Neural cell (in vitro differentiated cells): Measurements from ENCODE around the gene XAF1.

Experiments
- EP300 ChIP-seq: fragments of 450-650 bp; conservative IDR thresholded peaks from 2 replicates; pipeline ENCODE4 v1.6.1; 2014; ENCODE audit warnings: antibody characterized with exemption, mild to moderate bottlenecking, moderate library complexity; ENCODE audit not compliant: poor library complexity, severe bottlenecking
- EZH2 ChIP-seq: fragments of 200-600, 300-800 bp; shearing (Covaris generic), sonication (generic); IDR thresholded peaks from 2 replicates; pipeline ENCODE4 v1.6.1; 2014; ENCODE audit warnings: antibody characterized with exemption, low read length, borderline replicate concordance, mild to moderate bottlenecking; ENCODE audit not compliant: insufficient read depth, poor library complexity, severe bottlenecking
- MXI1 ChIP-seq: fragments of 450-650 bp; conservative IDR thresholded peaks from 2 replicates; pipeline ENCODE4 v1.6.1; 2014; ENCODE audit warnings: antibody characterized with exemption, mild to moderate bottlenecking; ENCODE audit not compliant: poor library complexity, severe bottlenecking
- POLR2AphosphoS5 ChIP-seq: IDR thresholded peaks from 2 replicates; pipeline ENCODE4 v1.6.1; 2012
- SMC3 ChIP-seq: fragments of 450-650 bp; conservative IDR thresholded peaks from 2 replicates; pipeline ENCODE4 v1.6.1; 2014; ENCODE audit warnings: antibody characterized with exemption, mild to moderate bottlenecking, moderate library complexity; ENCODE audit not compliant: poor library complexity
- TF ChIP-seq, protein P1 (sequence below): fragments of 450-650 bp; IDR thresholded peaks from 2 replicates; pipeline ENCODE4 v1.5.1; 2014; ENCODE audit warnings: antibody characterized with exemption, mild to moderate bottlenecking, moderate library complexity; ENCODE audit not compliant: poor library complexity, severe bottlenecking

DNA sequence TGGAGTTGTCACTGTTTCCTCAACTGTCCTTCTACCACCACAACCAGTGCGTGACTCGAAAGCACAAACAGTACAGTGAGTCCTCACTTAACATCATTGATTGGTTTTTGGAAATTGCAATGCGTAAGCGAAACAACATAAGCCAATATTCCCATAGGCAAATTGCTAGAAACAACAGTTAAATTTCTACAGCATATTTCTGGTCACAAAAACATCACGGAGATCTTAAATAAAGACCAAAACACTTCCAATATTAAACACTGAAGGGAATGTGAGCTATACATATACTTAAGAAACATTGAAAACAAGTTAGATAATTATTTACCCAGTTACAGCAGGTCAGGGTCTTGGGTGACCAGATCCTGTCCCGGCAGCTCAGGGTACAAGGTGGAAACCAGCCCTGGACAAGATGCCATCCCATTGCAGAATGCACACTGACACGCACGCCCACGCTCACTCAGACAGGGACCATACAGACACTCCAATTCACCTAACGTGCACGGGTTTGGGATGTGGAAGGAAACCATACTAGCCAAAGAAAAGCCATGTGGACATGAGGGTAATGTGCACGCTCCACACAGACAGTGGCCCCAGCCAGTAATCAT is 47.4 kb upstream of the XAF1 start:
- TF ChIP-seq, protein P1, sequence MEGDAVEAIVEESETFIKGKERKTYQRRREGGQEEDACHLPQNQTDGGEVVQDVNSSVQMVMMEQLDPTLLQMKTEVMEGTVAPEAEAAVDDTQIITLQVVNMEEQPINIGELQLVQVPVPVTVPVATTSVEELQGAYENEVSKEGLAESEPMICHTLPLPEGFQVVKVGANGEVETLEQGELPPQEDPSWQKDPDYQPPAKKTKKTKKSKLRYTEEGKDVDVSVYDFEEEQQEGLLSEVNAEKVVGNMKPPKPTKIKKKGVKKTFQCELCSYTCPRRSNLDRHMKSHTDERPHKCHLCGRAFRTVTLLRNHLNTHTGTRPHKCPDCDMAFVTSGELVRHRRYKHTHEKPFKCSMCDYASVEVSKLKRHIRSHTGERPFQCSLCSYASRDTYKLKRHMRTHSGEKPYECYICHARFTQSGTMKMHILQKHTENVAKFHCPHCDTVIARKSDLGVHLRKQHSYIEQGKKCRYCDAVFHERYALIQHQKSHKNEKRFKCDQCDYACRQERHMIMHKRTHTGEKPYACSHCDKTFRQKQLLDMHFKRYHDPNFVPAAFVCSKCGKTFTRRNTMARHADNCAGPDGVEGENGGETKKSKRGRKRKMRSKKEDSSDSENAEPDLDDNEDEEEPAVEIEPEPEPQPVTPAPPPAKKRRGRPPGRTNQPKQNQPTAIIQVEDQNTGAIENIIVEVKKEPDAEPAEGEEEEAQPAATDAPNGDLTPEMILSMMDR = no peak
- no peak for TF ChIP-seq SMC3
- TF ChIP-seq POLR2AphosphoS5 = no peak
- no peak for TF ChIP-seq MXI1
- TF ChIP-seq EP300 = no peak
- TF ChIP-seq EZH2 = no peak
